Heart left ventricle (tissue), 16 donors: Measurements from ENCODE around the gene EMP2. TPM values are rescaled to one million over a fixed set of nuclear protein-coding genes. Genes with fewer than 3 reads are reported as not detected.
A peak's percentile ranks its signal among the peaks of the same experiment; 100 is the strongest.

Experiments used
- ATAC-seq, 4 donors: fragments of 200-7000 bp; cut with Tn5 transposase; one replicate each; pipeline ENCODE4 v1.9.1; 2020 to 2022; ENCODE audit warnings: moderate library complexity in 4 of 4, mild to moderate bottlenecking in 3 of 4, moderate number of reproducible peaks in 1 of 4
- DNase-seq, 5 donors: peaks; one replicate each; pipeline ENCODE4 v3.0.0-alpha.2; 2020
- H3K27ac ChIP-seq, 12 donors: fragments of 200-600 bp; sonication (generic) in 4 of 12; one replicate each; pipeline versions ENCODE4 v1.5.0 to v1.8.0; 2016 to 2022; ENCODE audit warnings: mild to moderate bottlenecking in 2 of 12
- H3K27me3 ChIP-seq, 9 donors: fragments of 200-600 bp; sonication (generic) in 2 of 9; one replicate each; pipeline versions ENCODE4 v1.5.1 to v1.8.0; 2016 to 2022; ENCODE audit warnings: mild to moderate bottlenecking in 3 of 9
- H3K36me3 ChIP-seq, 9 donors: fragments of 200-600 bp; sonication (generic) in 2 of 9; one replicate each; pipeline versions ENCODE4 v1.5.0 to v1.8.0; 2018 to 2022; ENCODE audit warnings: mild to moderate bottlenecking in 2 of 9
- H3K4me1 ChIP-seq, 12 donors: fragments of 200-600 bp; sonication (generic) in 4 of 12; one replicate each; pipeline versions ENCODE4 v1.5.0 to v1.8.0; 2016 to 2022; ENCODE audit warnings: mild to moderate bottlenecking in 3 of 12
- H3K4me3 ChIP-seq, 12 donors: fragments of 200-600 bp; sonication (generic) in 4 of 12; one replicate each; pipeline versions ENCODE4 v1.5.0 to v1.8.0; 2017 to 2022; ENCODE audit warnings: mild to moderate bottlenecking in 9 of 12, moderate library complexity in 4 of 12
- H3K9me3 ChIP-seq, 12 donors: fragments of 200-600 bp; sonication (generic) in 4 of 12; one replicate each; pipeline versions ENCODE4 v1.5.0 to v1.8.0; 2016 to 2022; ENCODE audit warnings: mild to moderate bottlenecking in 1 of 12
- CTCF ChIP-seq, 12 donors: fragments of 200-600 bp; sonication (generic) in 4 of 12; IDR thresholded peaks; one replicate each; pipeline versions ENCODE4 v1.5.0 to v1.8.0; 2018 to 2022; ENCODE audit warnings: antibody characterized with exemption in 12 of 12, mild to moderate bottlenecking in 5 of 12
- POLR2A ChIP-seq, 2 donors: fragments of 450-650 bp; IDR thresholded peaks; one replicate each; pipeline ENCODE4 v1.6.1; 2017; ENCODE audit warnings: antibody characterized with exemption in 2 of 2, mild to moderate bottlenecking in 2 of 2, moderate library complexity in 2 of 2
- WGBS, 4 donors: extraction: QIAGEN DNeasy Blood & Tissue Kit in 2 of 4; methylation state at CpG; one replicate each; pipeline versions ENCODE4 v1.1.5 to v1.1.7; 2013 to 2018; 5-methylcytosine and 5-hydroxymethylcytosine counted together
- intact Hi-C, 10 donors: fragments of 100-400 bp; cut with DNase I; formaldehyde crosslinking; loops; one replicate each; pipeline versions ENCODE4 v1.11.1 to v1.14.2; 2022
- polyA plus RNA-seq, 2 donors: library from polyadenylated mRNA; stranded (reverse); fragments of 200-250 nt; gene quantifications; one replicate each; pipeline ENCODE4 v1.2.3, GENCODE V29; 2013
- total RNA-seq, 9 donors: library from RNA; depleted of rRNA in 2 of 9; stranded (reverse); fragments of >200 nt in 2 of 9; fragmentation: NEBNext Ultra II Directional in 3 of 9; extraction: Animal tissue kit (Norgen Biotek cat#: 25700) in 3 of 9; gene quantifications; one replicate each; pipeline versions ENCODE4 v1.1.0 to v1.2.4, GENCODE V29; 2016 to 2023
- donor health status: ischemic (EF 13 %, LVEDD 7.1; RV severe dilation, severe dysfunction).
- donor health status: healthy with polysubstance abuse.
- donor health status: DM: no; HTN: yes; CAD: no.
- donor health status: DM: no; HTN: no; CAD: no.
- donor health status: ischemic (EF 25% LVEDD 6.9; RV normal size, moderate dysfunction).
- donor health status: ischemic (EF 25% LVEDD 5.7; RV mildly dilated, moderate dysfunction).
- donor health status: healthy.
- donor health status: DM: yes; HTN: yes; CAD: no.
- donor health status: ischemic (EF 35%, LVEDD 5.7; RV mildly dilated, moderate dysfunction).
- donor health status: nonischemic (EF 11% LVEDD 7.7; RV severe dilation, severe dysfunction).
- donor health status: DM: yes; HTN: yes; CAD: no.
- donor health status: PGD.
- donor health status: ischemic (EF 29% LVEDD 5.4; RV normal size, mild dysfunction).
- donor health status: nonischemic (EF 23%, LVEDD 6.1; RV moderate dilation, normal function).

EMP2 gene
- total and polyA plus RNA-seq, 11 donors, result 34.5 to 103 (median 61.3) TPM

GRCh38 chr16:10599626-10600025, 19.2 kb upstream of the EMP2 start:
- Histone ChIP-seq H3K27me3 (no peaks in the 10 kb centered on the region), H3K36me3 (no peaks in the 10 kb centered on the region), H3K9me3 (no peaks in the 10 kb centered on the region), H3K27ac (peak overlapping the region in 1 of 12 donors; percentile 58), H3K4me3 (no peak overlapping the region), H3K4me1 (peaks cover 0 to 42% (median 21%) of the 10 kb centered on the region in 12 donors)
- TF ChIP-seq CTCF (IDR thresholded peaks at IDR 0.05) (no peak), POLR2A (IDR thresholded peaks at IDR 0.05) (no peak)
- 95 to 98% (median 96%) methylated on average over 7 of the region's 7 CpGs for WGBS, 4 donors
- ATAC-seq (no peak), DNase-seq (no peak)
- intact Hi-C loops, result no loop called here

GRCh38 chr16:10598157-10598556, 17.8 kb upstream of the EMP2 start:
- Histone ChIP-seq H3K27me3 (no peaks in the 10 kb centered on the region), H3K4me1 (peaks cover 0 to 42% (median 21%) of the 10 kb centered on the region in 12 donors), H3K36me3 (no peaks in the 10 kb centered on the region), H3K4me3 (no peak overlapping the region), H3K9me3 (no peaks in the 10 kb centered on the region), H3K27ac (peak overlapping the region in 7 of 12 donors; percentile 17 to 58 (median 43))
- ATAC-seq (peak; percentile 34 to 70 (median 60)), DNase-seq (peak; percentile 69 to 78 (median 77))
- intact Hi-C loops, result no loop called here
- 22 to 32% (median 24%) methylated on average over 11 of the region's 11 CpGs for WGBS, 4 donors
- no peak for TF ChIP-seq CTCF (IDR thresholded peaks at IDR 0.05)
- no peak for TF ChIP-seq POLR2A (IDR thresholded peaks at IDR 0.05)

GRCh38 chr16:10597187-10597601, 16.8 kb upstream of the EMP2 start:
- DNase-seq, result no peak
- Histone ChIP-seq H3K36me3 (no peaks in the 10 kb centered on the region), H3K4me1 (peaks cover 0 to 39% (median 21%) of the 10 kb centered on the region in 12 donors), H3K27me3 (no peaks in the 10 kb centered on the region), H3K9me3 (no peaks in the 10 kb centered on the region), H3K27ac (no peak overlapping the region), H3K4me3 (no peak overlapping the region)
- no peak for ATAC-seq
- intact Hi-C loops, result no loop called here
- no peak for TF ChIP-seq CTCF (IDR thresholded peaks at IDR 0.05)
- TF ChIP-seq POLR2A (IDR thresholded peaks at IDR 0.05), result no peak
- WGBS, 4 donors, result 63 to 80% (median 76%) methylated on average over 3 of the region's 3 CpGs

- intact Hi-C loops, result no loop called here
- DNase-seq, result no peak
- Histone ChIP-seq H3K4me3 (no peak overlapping the region), H3K27me3 (no peaks in the 10 kb centered on the region), H3K36me3 (no peaks in the 10 kb centered on the region), H3K9me3 (no peaks in the 10 kb centered on the region), H3K27ac (no peak overlapping the region), H3K4me1 (peaks cover 0 to 21% (median 8%) of the 10 kb centered on the region in 12 donors)
- TF ChIP-seq CTCF (IDR thresholded peaks at IDR 0.05) (no peak), POLR2A (IDR thresholded peaks at IDR 0.05) (no peak)
- no peak for ATAC-seq
- WGBS, 4 donors, result 67 to 73% (median 69%) methylated on average over 9 of the region's 9 CpGs
These were observed 14.0 kb upstream of the EMP2 start for GRCh38 chr16:10594312-10594950.
